GM12892 (cell line): ENCODE results near the gene CHST11.

Experiments
- POLR2A ChIP-seq: IDR thresholded peaks from 2 replicates; pipeline ENCODE4 v1.6.1; 2011; ENCODE audit warnings: low read depth, low read length, control low read depth
- POLR2AphosphoS5 ChIP-seq: IDR thresholded peaks from 2 replicates; pipeline ENCODE4 v1.6.1; 2011; ENCODE audit warnings: low read depth, low read length, control low read depth
- TAF1 ChIP-seq: IDR thresholded peaks from 2 replicates; pipeline ENCODE4 v1.6.1; 2011; ENCODE audit warnings: low read depth, mild to moderate bottlenecking, control low read depth, low read length, borderline replicate concordance

DNA sequence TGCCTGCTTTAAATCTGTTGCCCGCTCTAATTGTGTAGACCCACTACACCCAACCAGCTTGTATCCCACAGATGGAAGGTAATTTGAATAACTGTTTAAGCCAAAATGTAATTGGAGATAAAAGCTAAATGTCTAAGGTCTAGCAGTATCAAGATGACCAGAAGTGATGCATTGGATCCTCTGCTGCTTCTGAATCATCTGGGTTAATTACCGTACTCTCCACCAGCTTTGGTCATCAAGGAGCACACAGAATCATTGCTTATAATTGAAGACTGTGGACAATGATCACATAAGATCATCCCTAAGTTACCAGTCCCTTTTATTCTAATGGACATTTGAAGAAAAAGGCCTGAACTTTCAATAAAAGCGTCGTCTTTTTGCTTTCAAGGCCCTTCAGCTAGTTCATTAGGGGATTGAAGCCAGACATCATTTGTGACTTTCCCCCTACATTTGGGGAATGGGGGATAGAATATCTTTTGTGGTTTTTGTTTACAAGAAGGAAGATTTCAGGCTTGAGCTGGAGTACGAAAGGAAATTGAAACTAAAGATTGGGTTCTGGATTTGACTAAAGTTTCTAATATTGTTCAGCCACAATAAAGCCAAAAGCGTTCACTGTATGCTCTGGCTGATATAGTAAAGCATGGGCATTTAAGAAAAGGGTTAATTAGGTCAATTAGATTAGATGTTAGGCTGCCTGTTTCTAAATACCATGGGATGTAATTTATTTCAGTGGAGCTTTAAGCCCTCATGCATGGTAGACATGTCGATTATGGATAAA, 123.2 kb downstream of the CHST11 start:
- no peak for TF ChIP-seq TAF1
- no peak for TF ChIP-seq POLR2AphosphoS5
- no peak for TF ChIP-seq POLR2A
